Measurements from ENCODE around the gene SLC4A8.
"Not testable (repeated sequence)": the region's sequence is repeated elsewhere in the genome, so short reads cannot be mapped to it uniquely, and the experiment has no call there.

SLC4A8 gene

GRCh38 chr12:51430196-51430895, 5.7 kb downstream of the SLC4A8 start:
- no peak for DNase-seq

GRCh38 chr12:51432921-51433320, 8.3 kb downstream of the SLC4A8 start:
- DNase-seq = no peak

GRCh38 chr12:51434305-51434704, 9.7 kb downstream of the SLC4A8 start:
- no peak for DNase-seq

- no peak for DNase-seq
Measured at GRCh38 chr12:51437431-51437830, 12.8 kb downstream of the SLC4A8 start.

GRCh38 chr12:51439330-51439729, 14.7 kb downstream of the SLC4A8 start:
- DNase-seq = no peak

GRCh38 chr12:51441583-51441982, 17.0 kb downstream of the SLC4A8 start:
- peak; percentile 65 for DNase-seq

- peak; percentile 23 for DNase-seq
Measured at GRCh38 chr12:51442324-51442723, 17.7 kb downstream of the SLC4A8 start.

GRCh38 chr12:51443573-51443972, 18.9 kb downstream of the SLC4A8 start:
- DNase-seq = no peak

- no peak for DNase-seq
Measured at GRCh38 chr12:51448618-51449256, 24.1 kb downstream of the SLC4A8 start.

GRCh38 chr12:51449580-51450246, 25.1 kb downstream of the SLC4A8 start:
- DNase-seq = peak; percentile 7

- DNase-seq = no peak
Measured at GRCh38 chr12:51450333-51450732, 25.7 kb downstream of the SLC4A8 start.

- DNase-seq = no peak
Measured at GRCh38 chr12:51450806-51451205, 26.2 kb downstream of the SLC4A8 start.

GRCh38 chr12:51454016-51454415, 29.4 kb downstream of the SLC4A8 start:
- not testable (repeated sequence) for DNase-seq

GRCh38 chr12:51455050-51455449, 30.4 kb downstream of the SLC4A8 start:
- DNase-seq = not testable (repeated sequence)

GRCh38 chr12:51458635-51459034, 34.0 kb downstream of the SLC4A8 start:
- DNase-seq = no peak

GRCh38 chr12:51460519-51460918, 35.9 kb downstream of the SLC4A8 start:
- DNase-seq = no peak

- no peak for DNase-seq
Measured at GRCh38 chr12:51465491-51465890, 40.9 kb downstream of the SLC4A8 start.

- DNase-seq = no peak
Measured at GRCh38 chr12:51470116-51470515, 45.5 kb downstream of the SLC4A8 start.

GRCh38 chr12:51471111-51471864, 46.7 kb downstream of the SLC4A8 start:
- DNase-seq = no peak

- DNase-seq = no peak
Measured at GRCh38 chr12:51472984-51473383, 48.4 kb downstream of the SLC4A8 start.

- no peak for DNase-seq
Measured at GRCh38 chr12:51473947-51474346, 49.3 kb downstream of the SLC4A8 start.

GRCh38 chr12:51475543-51475942, 50.9 kb downstream of the SLC4A8 start:
- DNase-seq = no peak

GRCh38 chr12:51480978-51481377, 56.3 kb downstream of the SLC4A8 start:
- no peak for DNase-seq
